ENCODE results near the gene TMA7. TPM values are rescaled to one million over a fixed set of nuclear protein-coding genes. Genes with fewer than 3 reads are reported as not detected.

Gene TMA7
- total and polyA plus RNA-seq, 9 of the 15 experiments (the other 6 are each of a cell fraction or from before 2014, with no cell fraction given) = 209 to 1,003 (median 486) TPM

GRCh38 chr3:48472923-48473616, 33.0 kb downstream of the TMA7 start (continued):
- TF ChIP-seq STAT5A (IDR thresholded peaks at IDR 0.05; ENCODE audit: borderline replicate concordance, low read length) = no peak
- no peak for TF ChIP-seq ZNF696 (CRISPR knock-in tag; conservative IDR thresholded peaks at IDR 0.05)
- TF ChIP-seq MTA1 (IDR thresholded peaks at IDR 0.05; ENCODE audit: borderline replicate concordance) = no peak
- no peak for TF ChIP-seq RFX7 (CRISPR knock-in tag; IDR thresholded peaks at IDR 0.05)
- no peak for TF ChIP-seq NFATC3 (IDR thresholded peaks at IDR 0.05)
- TF ChIP-seq ZNF146 (CRISPR knock-in tag; IDR thresholded peaks at IDR 0.05; ENCODE audit: unreplicated experiment) = no peak
- TF ChIP-seq SUPT5H (IDR thresholded peaks at IDR 0.05) = peak; percentile 81
- TF ChIP-seq ELF2 (CRISPR knock-in tag; IDR thresholded peaks at IDR 0.05) = no peak
- no peak for TF ChIP-seq SREBF2 (CRISPR knock-in tag; IDR thresholded peaks at IDR 0.05)
- no peak for TF ChIP-seq ERF (CRISPR knock-in tag; IDR thresholded peaks at IDR 0.05)
- TF ChIP-seq ZNF212 (CRISPR knock-in tag; IDR thresholded peaks at IDR 0.05) = no peak
- no peak; a peak in 1 of 4 replicates for TF ChIP-seq FOXK2 (conservative IDR thresholded peaks at IDR 0.05 in 1 of 2, IDR thresholded peaks at IDR 0.05 in 1 of 2; ENCODE audit: low read depth in 2 of 2)
- TF ChIP-seq CHD2 (IDR thresholded peaks at IDR 0.05; ENCODE audit: low read depth, low read length) = no peak
- TF ChIP-seq ZNF830 (CRISPR knock-in tag; IDR thresholded peaks at IDR 0.05) = no peak
- TF ChIP-seq U2AF2 (optimal IDR thresholded peaks at IDR 0.05; ENCODE audit: low read depth, low read length) = no peak
- peak; percentile 76 for TF ChIP-seq TBP (optimal IDR thresholded peaks at IDR 0.05; ENCODE audit: low read depth, low read length)
- no peak for TF ChIP-seq SAFB2 (IDR thresholded peaks at IDR 0.05; ENCODE audit: borderline replicate concordance, low read depth, low read length, severe bottlenecking)
- peak in 1 of 2 experiments; percentile 89; a peak in 1 of 4 replicates for TF ChIP-seq SRF (CRISPR knock-in tag; IDR thresholded peaks at IDR 0.05)
- TF ChIP-seq EP400 (IDR thresholded peaks at IDR 0.05) = peak; percentile 93
- no peak for TF ChIP-seq ATF6 (CRISPR knock-in tag; IDR thresholded peaks at IDR 0.05)
- no peak for TF ChIP-seq TAF15 (IDR thresholded peaks at IDR 0.05; ENCODE audit: low read depth, low read length)
- no peak for TF ChIP-seq HNRNPUL1 (IDR thresholded peaks at IDR 0.05; ENCODE audit: low read length)
- no peak for TF ChIP-seq ILK (tag; IDR thresholded peaks at IDR 0.05; ENCODE audit: borderline replicate concordance, low read depth)

Data from K562 (cell line).